NT2/D1 (cell line): ENCODE measurements around the gene NDST3.

ENCODE experiments used
- YY1 ChIP-seq: IDR thresholded peaks from 2 replicates; pipeline ENCODE4 v1.6.1; 2011; ENCODE audit not compliant: insufficient read length, insufficient read depth
- ZNF274 ChIP-seq: IDR thresholded peaks from 2 replicates; pipeline ENCODE4 v1.6.1; 2011; ENCODE audit warnings: mild to moderate bottlenecking, low read depth, low read length

GRCh38 chr4:118254368-118254767, 220.1 kb downstream of the NDST3 start:
- no peak for TF ChIP-seq YY1
- TF ChIP-seq ZNF274 = no peak
